H1 (cell line): ENCODE measurements around the gene CTNND2. TPM values are rescaled to one million over a fixed set of nuclear protein-coding genes. Genes with fewer than 3 reads are reported as not detected.

Experiments
- CTCF ChIA-PET: fragments of 300-600 bp; sonication (Branson Sonifier 250); formaldehyde crosslinking; loops from one replicate; lab custom pipeline; 2021; ENCODE audit not compliant: partially characterized antibody; lab: Charles Lee
- POLR2A ChIA-PET: fragments of 300-600 bp; sonication (Branson Sonifier 250); formaldehyde crosslinking; loops from one replicate; lab custom pipeline; 2021; ENCODE audit warnings: inconsistent platforms; ENCODE audit not compliant: partially characterized antibody; lab: Charles Lee
- DNase-seq, 2 experiments: peaks; one replicate each; pipeline versions ENCODE4 v3.0.0 to v3.0.0-alpha.2; 2010 to 2022; ENCODE audit warnings: low spot score in 2 of 2, low read depth in 1 of 2, mixed read lengths in 1 of 2
- FAIRE-seq: peaks from 2 replicates; lab custom pipeline; 2011; peaks lifted over from hg19 to GRCh38; lab: Jason Lieb, UNC
- H2AFZ ChIP-seq: 2 replicates; pipeline ENCODE4 v1.8.1; 2012; ENCODE audit warnings: low read length, inconsistent platforms
- H2AK5ac ChIP-seq: 2 replicates; pipeline ENCODE4 v1.6.1; 2013; ENCODE audit warnings: low read depth, low read length
- H2BK120ac ChIP-seq: replicated peaks from 2 replicates; pipeline ENCODE3; 2013; ENCODE audit warnings: low read depth, low read length, inconsistent platforms
- H2BK12ac ChIP-seq: 2 replicates; pipeline ENCODE4 v1.6.1; 2013; ENCODE audit warnings: low read depth, low read length
- H2BK15ac ChIP-seq: 2 replicates; pipeline ENCODE4 v1.6.1; 2013; ENCODE audit warnings: low read length
- H2BK20ac ChIP-seq: 2 replicates; pipeline ENCODE4 v1.6.1; 2013; ENCODE audit warnings: low read length
- H2BK5ac ChIP-seq: 2 replicates; pipeline ENCODE4 v1.6.1; 2013; ENCODE audit warnings: low read depth, low read length
- H3K14ac ChIP-seq: 2 replicates; pipeline ENCODE4 v1.6.1; 2013; ENCODE audit warnings: inconsistent platforms; ENCODE audit not compliant: insufficient read length
- H3K18ac ChIP-seq: 2 replicates; pipeline ENCODE4 v1.6.1; 2013; ENCODE audit warnings: low read length; ENCODE audit errors: extremely low read depth
- H3K23ac ChIP-seq: 2 replicates; pipeline ENCODE4 v1.6.1; 2013; ENCODE audit warnings: inconsistent platforms; ENCODE audit not compliant: insufficient read length
- H3K23me2 ChIP-seq: 2 replicates; pipeline ENCODE4 v1.6.1; 2013; ENCODE audit warnings: low read depth, low read length
- H3K27ac ChIP-seq: 2 replicates; pipeline ENCODE4 v1.6.1; 2011; ENCODE audit warnings: low read depth, low read length, inconsistent platforms
- H3K27me3 ChIP-seq, 4 experiments: replicated peaks in 1 of 4; 1 replicate in 1 of 4; 2 replicates in 3 of 4; pipeline versions ENCODE4 v1.6.1 to v1.8.1; 2011 to 2013; ENCODE audit warnings: low read length in 3 of 4, mild to moderate bottlenecking in 3 of 4, inconsistent platforms in 2 of 4, mixed read lengths in 2 of 4, moderate library complexity in 1 of 4; ENCODE audit not compliant: control insufficient read depth in 3 of 4, insufficient read depth in 3 of 4; ENCODE audit errors: extremely low read depth in 1 of 4
- H3K36me3 ChIP-seq, 4 experiments: 2 replicates each; pipeline versions ENCODE4 v1.6.1 to v1.8.1; 2011 to 2013; ENCODE audit warnings: mild to moderate bottlenecking in 4 of 4, low read length in 3 of 4, moderate library complexity in 2 of 4, control low read depth in 1 of 4, inconsistent platforms in 1 of 4; ENCODE audit not compliant: insufficient read depth in 4 of 4, control insufficient read depth in 2 of 4
- H3K4ac ChIP-seq: replicated peaks from 2 replicates; pipeline ENCODE3; 2013; ENCODE audit warnings: low read length, low read depth, mixed read lengths, inconsistent platforms; ENCODE audit not compliant: insufficient read length
- H3K4me1 ChIP-seq, 4 experiments: replicated peaks in 1 of 4; 1 replicate in 1 of 4; 2 replicates in 3 of 4; pipeline versions ENCODE4 v1.6.1 to v1.8.1; 2011 to 2013; ENCODE audit warnings: low read length in 3 of 4, inconsistent platforms in 2 of 4, mixed read lengths in 1 of 4; ENCODE audit not compliant: insufficient read depth in 4 of 4, control insufficient read depth in 3 of 4
- H3K4me2 ChIP-seq, 2 experiments: 2 replicates each; pipeline versions ENCODE4 v1.6.1 to v1.8.1; 2011 to 2013; ENCODE audit warnings: low read depth in 2 of 2, low read length in 2 of 2, control low read depth in 1 of 2, inconsistent platforms in 1 of 2, mild to moderate bottlenecking in 1 of 2; ENCODE audit not compliant: insufficient read depth in 1 of 2
- H3K4me3 ChIP-seq, 4 experiments: fragments of 200-600, 300-600 bp in 1 of 4; sonication (generic), shearing (Covaris generic), sonication (Bioruptor Twin) in 1 of 4; 2 replicates each; pipeline versions ENCODE4 v1.5.1 to v1.8.1; 2011 to 2016; ENCODE audit warnings: low read length in 4 of 4, low read depth in 3 of 4, control low read depth in 2 of 4, inconsistent platforms in 2 of 4, mild to moderate bottlenecking in 2 of 4, mixed read lengths in 1 of 4, moderate library complexity in 1 of 4; ENCODE audit not compliant: insufficient read depth in 2 of 4; ENCODE audit errors: extremely low read depth in 1 of 4
- H3K56ac ChIP-seq: replicated peaks from 2 replicates; pipeline ENCODE3; 2013; ENCODE audit warnings: low read depth, mild to moderate bottlenecking, mixed read lengths, low read length, inconsistent platforms; ENCODE audit not compliant: insufficient read length
- H3K79me1 ChIP-seq: 2 replicates; pipeline ENCODE4 v1.6.1; 2013; ENCODE audit warnings: low read depth, low read length, control low read depth
- H3K79me2 ChIP-seq, 2 experiments: 2 replicates each; pipeline versions ENCODE4 v1.6.1 to v1.8.1; 2012 to 2013; ENCODE audit warnings: low read length in 2 of 2, mild to moderate bottlenecking in 2 of 2, inconsistent platforms in 1 of 2; ENCODE audit not compliant: insufficient read depth in 2 of 2, control insufficient read depth in 1 of 2
- H3K9ac ChIP-seq, 4 experiments: replicated peaks in 1 of 4; 1 replicate in 1 of 4; 2 replicates in 3 of 4; pipeline versions ENCODE4 v1.6.1 to v1.8.1; 2011 to 2013; ENCODE audit warnings: low read depth in 3 of 4, low read length in 3 of 4, control low read depth in 2 of 4, mild to moderate bottlenecking in 2 of 4, moderate library complexity in 2 of 4, inconsistent platforms in 1 of 4; ENCODE audit errors: extremely low read depth in 1 of 4
- H3K9me3 ChIP-seq, 2 experiments: 2 replicates each; pipeline versions ENCODE4 v1.6.1 to v1.8.1; 2012 to 2013; ENCODE audit warnings: mild to moderate bottlenecking in 2 of 2, moderate library complexity in 2 of 2, control low read depth in 1 of 2, inconsistent platforms in 1 of 2, low read depth in 1 of 2, low read length in 1 of 2, mixed read lengths in 1 of 2; ENCODE audit not compliant: insufficient read depth in 2 of 2
- H4K20me1 ChIP-seq, 2 experiments: replicated peaks in 1 of 2; 2 replicates each; pipeline versions ENCODE3 to v1.8.1; 2011 to 2013; ENCODE audit warnings: inconsistent platforms in 2 of 2, low read length in 2 of 2, mild to moderate bottlenecking in 1 of 2; ENCODE audit not compliant: insufficient read depth in 2 of 2, control insufficient read depth in 1 of 2
- H4K5ac ChIP-seq: 2 replicates; pipeline ENCODE4 v1.6.1; 2013; ENCODE audit warnings: low read length, low read depth, mixed read lengths, inconsistent platforms; ENCODE audit not compliant: insufficient read length
- H4K8ac ChIP-seq: 2 replicates; pipeline ENCODE4 v1.8.0; 2013; ENCODE audit warnings: mild to moderate bottlenecking, moderate library complexity, low read length, inconsistent platforms; ENCODE audit not compliant: insufficient read depth; ENCODE audit errors: extremely low read depth
- H4K91ac ChIP-seq: replicated peaks from 2 replicates; pipeline ENCODE3; 2013; ENCODE audit warnings: low read length, mixed read lengths, inconsistent platforms; ENCODE audit not compliant: insufficient read length
- ASH2L ChIP-seq: fragments of 200-600, 300-600 bp; sonication (generic); IDR thresholded peaks from one replicate; pipeline ENCODE4 v1.7.1; 2017; ENCODE audit warnings: low read length
- CEBPB ChIP-seq: IDR thresholded peaks from 2 replicates; pipeline ENCODE4 v1.6.1; 2012; ENCODE audit warnings: low read depth, low read length
- EZH2 ChIP-seq: fragments of 200-600 bp; sonication (generic); IDR thresholded peaks from 2 replicates; pipeline ENCODE4 v1.7.1; 2012; ENCODE audit warnings: low read depth, mild to moderate bottlenecking, moderate library complexity, low read length, inconsistent platforms; ENCODE audit not compliant: severe bottlenecking
- PHF8 ChIP-seq: fragments of 200-600 bp; sonication (generic); conservative IDR thresholded peaks from 2 replicates; pipeline ENCODE4 v1.7.1; 2012; ENCODE audit warnings: low read depth, mild to moderate bottlenecking, inconsistent platforms, low read length, moderate library complexity
- POLR2AphosphoS5 ChIP-seq: IDR thresholded peaks from 2 replicates; pipeline ENCODE4 v1.6.1; 2011; ENCODE audit warnings: low read depth, low read length
- TAF1 ChIP-seq: IDR thresholded peaks from 2 replicates; pipeline ENCODE4 v1.6.1; 2011; ENCODE audit warnings: mild to moderate bottlenecking, low read depth, low read length
- TAF7 ChIP-seq: optimal IDR thresholded peaks from 2 replicates; pipeline ENCODE3; 2011; ENCODE audit warnings: low read depth, mild to moderate bottlenecking, inconsistent platforms, low read length, moderate library complexity, borderline replicate concordance
- WGBS, 2 experiments: shearing (Covaris generic) in 1 of 2; methylation state at CpG; one replicate each; pipeline versions ENCODE4 v1.1.6 to v1.1.7; 2013 to 2015; ENCODE audit warnings: low lambda C conversion rate in 2 of 2, mixed read lengths in 2 of 2, inconsistent platforms in 1 of 2, low coverage in 1 of 2, missing lambda C conversion rate in 1 of 2; ENCODE audit not compliant: insufficient replicate concordance in 2 of 2, insufficient coverage in 1 of 2, insufficient read length in 1 of 2; ENCODE audit errors: extremely low coverage in 1 of 2, missing lambda C conversion rate in 1 of 2; 5-methylcytosine and 5-hydroxymethylcytosine counted together
- polyA plus RNA-seq, 7 experiments: library from polyadenylated mRNA; depleted of rRNA in 3 of 7; stranded (reverse) in 5 of 7; unstranded in 2 of 7; fragments of >200 nt in 5 of 7; fragments of 200-250 nt in 2 of 7; gene quantifications; 1 replicate in 5 of 7; 2 replicates in 1 of 7; 4 replicates in 1 of 7; pipeline versions ENCODE4 v1.2.1 to v1.2.3, GENCODE V29; 2011 to 2013; ENCODE audit warnings: missing spikeins in 2 of 7, mixed read lengths in 2 of 7
- total RNA-seq: library from RNA; stranded (reverse); fragmentation: NEBNext Ultra II Directional; extraction: Animal tissue kit (Norgen Biotek cat#: 25700); gene quantifications from 2 replicates; pipeline ENCODE4 v1.2.1, GENCODE V29; 2021
- TF ChIP-seq, protein P1 (sequence below): IDR thresholded peaks from 2 replicates; pipeline ENCODE4 v1.6.1; 2012; ENCODE audit warnings: low read length, inconsistent platforms
- TF ChIP-seq, protein P2 (sequence below): IDR thresholded peaks from 2 replicates; pipeline ENCODE4 v1.6.1; 2012; ENCODE audit warnings: inconsistent platforms
- TF ChIP-seq, protein P3 (sequence below): IDR thresholded peaks from 2 replicates; pipeline ENCODE4 v1.6.1; 2012; ENCODE audit warnings: inconsistent platforms

Gene CTNND2
- total and polyA plus RNA-seq, 2 of the 8 experiments (the other 6 are each of a cell fraction or from before 2014, with no cell fraction given) = 7.4 to 14.2 TPM

DNA sequence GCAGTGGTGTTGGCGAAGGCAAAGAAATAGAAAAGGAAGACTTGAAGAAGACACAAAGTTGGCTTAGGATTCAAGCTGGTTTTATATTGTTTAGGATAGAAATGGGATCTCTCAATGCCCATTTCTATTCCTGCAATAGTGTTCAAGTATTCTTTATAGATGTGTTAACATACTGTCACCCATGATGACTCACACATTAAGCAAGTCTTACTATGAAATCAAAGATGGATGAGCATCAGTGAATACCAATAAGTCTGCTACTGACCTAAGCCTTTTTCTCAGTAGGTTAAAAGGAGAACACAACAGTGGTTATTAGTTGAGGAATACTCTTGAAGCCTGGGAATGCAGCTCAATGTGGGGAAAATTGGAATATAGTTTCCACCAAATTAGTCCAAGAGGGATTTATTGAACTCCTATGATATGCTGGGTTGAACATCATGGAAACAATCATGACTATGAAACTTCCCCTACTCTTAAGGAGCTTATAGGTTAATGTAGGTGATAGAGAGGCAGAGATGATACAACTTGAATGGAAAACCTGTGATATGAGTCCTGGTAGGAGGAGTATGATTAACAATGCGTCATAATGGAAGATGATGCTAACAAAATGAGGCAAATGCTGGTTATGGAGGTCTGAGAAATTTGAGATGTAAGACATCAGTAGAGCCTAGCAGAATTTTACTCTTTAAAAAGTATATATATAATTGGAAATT, 726.1 kb downstream of the CTNND2 start:
- Histone ChIP-seq H4K91ac (no peak overlapping the region), H4K20me1 (peaks cover 0 to 6% of the 10 kb centered on the region in 2 experiments), H3K14ac (no peak overlapping the region), H3K23me2 (peaks cover 8% of the 10 kb centered on the region; the same call in 1 of the 2 replicates), H3K36me3 (no peaks in the 10 kb centered on the region), H3K27me3 (no peaks in the 10 kb centered on the region), H4K8ac (no peak overlapping the region), H3K79me2 (no peaks in the 10 kb centered on the region), H3K56ac (no peak overlapping the region), H2AK5ac (no peak overlapping the region), H3K23ac (no peak overlapping the region), H2BK20ac (no peak overlapping the region), H3K4me3 (no peak overlapping the region), H3K27ac (no peak overlapping the region), H2BK5ac (no peak overlapping the region), H2BK12ac (no peak overlapping the region), H3K4ac (no peak overlapping the region), H2BK120ac (no peak overlapping the region), H3K4me1 (peaks cover 0 to 2% (median 0%) of the 10 kb centered on the region in 4 experiments; a peak in 1 of 7 replicates), H3K4me2 (no peak overlapping the region), H3K79me1 (no peaks in the 10 kb centered on the region), H3K18ac (no peak overlapping the region), H4K5ac (no peak overlapping the region), H3K9me3 (no peaks in the 10 kb centered on the region), H2AFZ (no peak overlapping the region), H3K9ac (no peak overlapping the region), H2BK15ac (no peak overlapping the region)
- 86% methylated on average over 2 of the region's 2 CpGs; no CpG with 5 or more reads in 1 of the 2 experiments for WGBS, 2 experiments
- CTCF ChIA-PET = interaction anchor here (1.2 kb wide), 1 partner anchor 190 kb away, joined by 4 read pairs; no protein-coding TSS in a partner anchor
- DNase-seq = no peak
- POLR2A ChIA-PET = no interaction called here
- FAIRE-seq = no peak
- TF ChIP-seq TAF7 = no peak
- no peak for TF ChIP-seq EZH2
- TF ChIP-seq PHF8 = no peak
- TF ChIP-seq, protein P1, sequence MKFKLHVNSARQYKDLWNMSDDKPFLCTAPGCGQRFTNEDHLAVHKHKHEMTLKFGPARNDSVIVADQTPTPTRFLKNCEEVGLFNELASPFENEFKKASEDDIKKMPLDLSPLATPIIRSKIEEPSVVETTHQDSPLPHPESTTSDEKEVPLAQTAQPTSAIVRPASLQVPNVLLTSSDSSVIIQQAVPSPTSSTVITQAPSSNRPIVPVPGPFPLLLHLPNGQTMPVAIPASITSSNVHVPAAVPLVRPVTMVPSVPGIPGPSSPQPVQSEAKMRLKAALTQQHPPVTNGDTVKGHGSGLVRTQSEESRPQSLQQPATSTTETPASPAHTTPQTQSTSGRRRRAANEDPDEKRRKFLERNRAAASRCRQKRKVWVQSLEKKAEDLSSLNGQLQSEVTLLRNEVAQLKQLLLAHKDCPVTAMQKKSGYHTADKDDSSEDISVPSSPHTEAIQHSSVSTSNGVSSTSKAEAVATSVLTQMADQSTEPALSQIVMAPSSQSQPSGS = no peak
- TF ChIP-seq POLR2AphosphoS5 = no peak
- TF ChIP-seq CEBPB = no peak
- TF ChIP-seq, protein P2, sequence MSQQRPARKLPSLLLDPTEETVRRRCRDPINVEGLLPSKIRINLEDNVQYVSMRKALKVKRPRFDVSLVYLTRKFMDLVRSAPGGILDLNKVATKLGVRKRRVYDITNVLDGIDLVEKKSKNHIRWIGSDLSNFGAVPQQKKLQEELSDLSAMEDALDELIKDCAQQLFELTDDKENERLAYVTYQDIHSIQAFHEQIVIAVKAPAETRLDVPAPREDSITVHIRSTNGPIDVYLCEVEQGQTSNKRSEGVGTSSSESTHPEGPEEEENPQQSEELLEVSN = no peak
- no peak for TF ChIP-seq TAF1
- no peak for TF ChIP-seq ASH2L
- TF ChIP-seq, protein P3, sequence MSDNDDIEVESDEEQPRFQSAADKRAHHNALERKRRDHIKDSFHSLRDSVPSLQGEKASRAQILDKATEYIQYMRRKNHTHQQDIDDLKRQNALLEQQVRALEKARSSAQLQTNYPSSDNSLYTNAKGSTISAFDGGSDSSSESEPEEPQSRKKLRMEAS = no peak
